ENCODE data around the gene CHST8.

DNA sequence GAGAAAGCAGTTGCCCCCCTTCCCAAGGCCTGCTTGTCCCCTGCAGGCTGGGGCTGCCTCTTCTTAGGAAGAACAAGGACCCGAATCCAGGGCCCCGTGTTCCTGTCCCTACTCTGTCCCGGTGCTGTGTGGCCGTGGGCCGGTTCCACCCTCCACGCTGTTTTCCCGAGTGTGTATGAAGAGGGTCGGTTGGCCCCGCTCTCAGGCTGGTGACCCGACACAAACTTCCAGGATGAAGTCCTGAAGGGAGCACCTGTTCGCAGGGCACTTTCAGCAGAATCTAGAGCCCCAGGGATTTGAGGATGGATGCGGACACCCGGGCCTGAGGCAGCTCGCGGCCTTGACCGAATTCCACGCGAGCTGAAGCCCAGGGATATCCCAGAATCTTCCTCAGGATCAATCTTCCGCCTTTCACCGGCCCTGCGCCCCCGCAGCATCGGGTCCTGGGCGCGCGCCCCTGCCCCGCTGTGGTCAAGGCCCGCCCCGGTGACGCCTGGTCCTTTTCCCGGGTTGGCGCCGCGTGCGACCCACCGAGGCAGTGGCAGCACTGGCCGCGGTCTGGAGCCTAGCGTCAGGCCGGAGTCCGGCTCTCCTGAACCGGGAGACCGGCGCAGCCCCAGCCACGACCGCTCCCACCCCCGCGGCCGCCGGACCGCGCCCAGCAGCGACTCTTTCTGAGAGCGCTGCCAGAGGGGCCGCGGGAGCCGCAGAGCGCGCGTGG, 528 bp upstream of the CHST8 start:
- TF ChIP-seq POLR2AphosphoS5 (IDR thresholded peaks at IDR 0.05; ENCODE audit: insufficient read depth in 1 of 2, low read depth in 1 of 2), result no peak
- TF ChIP-seq, protein P1, sequence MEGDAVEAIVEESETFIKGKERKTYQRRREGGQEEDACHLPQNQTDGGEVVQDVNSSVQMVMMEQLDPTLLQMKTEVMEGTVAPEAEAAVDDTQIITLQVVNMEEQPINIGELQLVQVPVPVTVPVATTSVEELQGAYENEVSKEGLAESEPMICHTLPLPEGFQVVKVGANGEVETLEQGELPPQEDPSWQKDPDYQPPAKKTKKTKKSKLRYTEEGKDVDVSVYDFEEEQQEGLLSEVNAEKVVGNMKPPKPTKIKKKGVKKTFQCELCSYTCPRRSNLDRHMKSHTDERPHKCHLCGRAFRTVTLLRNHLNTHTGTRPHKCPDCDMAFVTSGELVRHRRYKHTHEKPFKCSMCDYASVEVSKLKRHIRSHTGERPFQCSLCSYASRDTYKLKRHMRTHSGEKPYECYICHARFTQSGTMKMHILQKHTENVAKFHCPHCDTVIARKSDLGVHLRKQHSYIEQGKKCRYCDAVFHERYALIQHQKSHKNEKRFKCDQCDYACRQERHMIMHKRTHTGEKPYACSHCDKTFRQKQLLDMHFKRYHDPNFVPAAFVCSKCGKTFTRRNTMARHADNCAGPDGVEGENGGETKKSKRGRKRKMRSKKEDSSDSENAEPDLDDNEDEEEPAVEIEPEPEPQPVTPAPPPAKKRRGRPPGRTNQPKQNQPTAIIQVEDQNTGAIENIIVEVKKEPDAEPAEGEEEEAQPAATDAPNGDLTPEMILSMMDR (IDR thresholded peaks at IDR 0.05), result no peak
